ENCODE data around the gene VEPH1.

Gene VEPH1

GRCh38 chr3:157261000-157261399, 242.2 kb downstream of the VEPH1 start:
- H3K36me3 ChIP-seq (ENCODE audit: control insufficient read depth in 2 of 2, insufficient read depth in 2 of 2, low read length in 2 of 2) = no peaks in the 10 kb centered on the region
- no peaks in the 10 kb centered on the region for H3K27me3 ChIP-seq (ENCODE audit: control insufficient read depth in 1 of 2, insufficient read depth in 2 of 2, low read length in 2 of 2)
- H3K9me3 ChIP-seq (ENCODE audit: control insufficient read depth in 2 of 2, low read length in 2 of 2) = no peaks in the 10 kb centered on the region
- H3K9ac ChIP-seq (ENCODE audit: low read length in 2 of 2) = no peak overlapping the region
- H3K27ac ChIP-seq (ENCODE audit: low read length) = no peak overlapping the region
- H3K4me3 ChIP-seq (ENCODE audit: low read length in 2 of 2) = no peak overlapping the region
- H3K4me1 ChIP-seq (ENCODE audit: control insufficient read depth, insufficient read depth, low read length) = no peaks in the 10 kb centered on the region

- no peak overlapping the region for H3K4me3 ChIP-seq (ENCODE audit: low read length in 2 of 2)
- no peaks in the 10 kb centered on the region for H3K27me3 ChIP-seq (ENCODE audit: control insufficient read depth in 1 of 2, insufficient read depth in 2 of 2, low read length in 2 of 2)
- no peak overlapping the region for H3K9ac ChIP-seq (ENCODE audit: low read length in 2 of 2)
- no peaks in the 10 kb centered on the region for H3K36me3 ChIP-seq (ENCODE audit: control insufficient read depth in 2 of 2, insufficient read depth in 2 of 2, low read length in 2 of 2)
- H3K27ac ChIP-seq (ENCODE audit: low read length) = no peak overlapping the region
- no peaks in the 10 kb centered on the region for H3K4me1 ChIP-seq (ENCODE audit: control insufficient read depth, insufficient read depth, low read length)
- H3K9me3 ChIP-seq (ENCODE audit: control insufficient read depth in 2 of 2, low read length in 2 of 2) = no peaks in the 10 kb centered on the region
Observed at GRCh38 chr3:157259825-157260224, 243.4 kb downstream of the VEPH1 start.

- H3K9me3 ChIP-seq (ENCODE audit: control insufficient read depth in 2 of 2, low read length in 2 of 2) = no peaks in the 10 kb centered on the region
- H3K36me3 ChIP-seq (ENCODE audit: control insufficient read depth in 2 of 2, insufficient read depth in 2 of 2, low read length in 2 of 2) = no peaks in the 10 kb centered on the region
- no peaks in the 10 kb centered on the region for H3K4me1 ChIP-seq (ENCODE audit: control insufficient read depth, insufficient read depth, low read length)
- H3K27me3 ChIP-seq (ENCODE audit: control insufficient read depth in 1 of 2, insufficient read depth in 2 of 2, low read length in 2 of 2) = no peaks in the 10 kb centered on the region
- H3K27ac ChIP-seq (ENCODE audit: low read length) = no peak overlapping the region
- no peak overlapping the region for H3K4me3 ChIP-seq (ENCODE audit: low read length in 2 of 2)
- no peak overlapping the region for H3K9ac ChIP-seq (ENCODE audit: low read length in 2 of 2)
Observed at GRCh38 chr3:157257101-157257500, 246.1 kb downstream of the VEPH1 start.

- Histone ChIP-seq H3K4me1 (ENCODE audit: control insufficient read depth, insufficient read depth, low read length) (no peaks in the 10 kb centered on the region), H3K27me3 (ENCODE audit: control insufficient read depth in 1 of 2, insufficient read depth in 2 of 2, low read length in 2 of 2) (no peaks in the 10 kb centered on the region), H3K9me3 (ENCODE audit: control insufficient read depth in 2 of 2, low read length in 2 of 2) (no peaks in the 10 kb centered on the region)
Observed at GRCh38 chr3:157255797-157256196, 247.4 kb downstream of the VEPH1 start.

GRCh38 chr3:157251685-157252084, 251.5 kb downstream of the VEPH1 start:
- H3K36me3 ChIP-seq (ENCODE audit: control insufficient read depth in 2 of 2, insufficient read depth in 2 of 2, low read length in 2 of 2) = no peaks in the 10 kb centered on the region
- H3K4me1 ChIP-seq (ENCODE audit: control insufficient read depth, insufficient read depth, low read length) = peaks cover 8% of the 10 kb centered on the region
- no peaks in the 10 kb centered on the region for H3K9me3 ChIP-seq (ENCODE audit: control insufficient read depth in 2 of 2, low read length in 2 of 2)
- no peaks in the 10 kb centered on the region for H3K27me3 ChIP-seq (ENCODE audit: control insufficient read depth in 1 of 2, insufficient read depth in 2 of 2, low read length in 2 of 2)
- H3K9ac ChIP-seq (ENCODE audit: low read length in 2 of 2) = no peak overlapping the region
- no peak overlapping the region for H3K4me3 ChIP-seq (ENCODE audit: low read length in 2 of 2)
- no peak overlapping the region for H3K27ac ChIP-seq (ENCODE audit: low read length)

More at GRCh38 chr3:157255797-157256196, 247.4 kb downstream of the VEPH1 start:
- no peak overlapping the region for H3K27ac ChIP-seq (ENCODE audit: low read length)
- H3K36me3 ChIP-seq (ENCODE audit: control insufficient read depth in 2 of 2, insufficient read depth in 2 of 2, low read length in 2 of 2) = no peaks in the 10 kb centered on the region
- H3K4me3 ChIP-seq (ENCODE audit: low read length in 2 of 2) = no peak overlapping the region
- H3K9ac ChIP-seq (ENCODE audit: low read length in 2 of 2) = no peak overlapping the region

GRCh38 chr3:157249606-157250005, 253.6 kb downstream of the VEPH1 start:
- Histone ChIP-seq H3K36me3 (ENCODE audit: control insufficient read depth in 2 of 2, insufficient read depth in 2 of 2, low read length in 2 of 2) (no peaks in the 10 kb centered on the region), H3K4me1 (ENCODE audit: control insufficient read depth, insufficient read depth, low read length) (peaks cover 8% of the 10 kb centered on the region), H3K9ac (ENCODE audit: low read length in 2 of 2) (no peak overlapping the region), H3K27me3 (ENCODE audit: control insufficient read depth in 1 of 2, insufficient read depth in 2 of 2, low read length in 2 of 2) (no peaks in the 10 kb centered on the region), H3K4me3 (ENCODE audit: low read length in 2 of 2) (peak overlapping the region in 1 of 2 donors; percentile 43), H3K27ac (ENCODE audit: low read length) (no peak overlapping the region), H3K9me3 (ENCODE audit: control insufficient read depth in 2 of 2, low read length in 2 of 2) (no peaks in the 10 kb centered on the region)

- Histone ChIP-seq H3K9me3 (ENCODE audit: control insufficient read depth in 2 of 2, low read length in 2 of 2) (no peaks in the 10 kb centered on the region), H3K4me1 (ENCODE audit: control insufficient read depth, insufficient read depth, low read length) (peaks cover 8% of the 10 kb centered on the region), H3K4me3 (ENCODE audit: low read length in 2 of 2) (peak overlapping the region; percentile 41 to 46), H3K36me3 (ENCODE audit: control insufficient read depth in 2 of 2, insufficient read depth in 2 of 2, low read length in 2 of 2) (no peaks in the 10 kb centered on the region), H3K27ac (ENCODE audit: low read length) (peak overlapping the region; percentile 81), H3K9ac (ENCODE audit: low read length in 2 of 2) (peak overlapping the region in 1 of 2 donors; percentile 48), H3K27me3 (ENCODE audit: control insufficient read depth in 1 of 2, insufficient read depth in 2 of 2, low read length in 2 of 2) (no peaks in the 10 kb centered on the region)
Observed at GRCh38 chr3:157248590-157249422, 254.4 kb downstream of the VEPH1 start.

- Histone ChIP-seq H3K27ac (ENCODE audit: low read length) (peak overlapping the region; percentile 50), H3K36me3 (ENCODE audit: control insufficient read depth in 2 of 2, insufficient read depth in 2 of 2, low read length in 2 of 2) (no peaks in the 10 kb centered on the region), H3K27me3 (ENCODE audit: control insufficient read depth in 1 of 2, insufficient read depth in 2 of 2, low read length in 2 of 2) (no peaks in the 10 kb centered on the region), H3K4me1 (ENCODE audit: control insufficient read depth, insufficient read depth, low read length) (peaks cover 8% of the 10 kb centered on the region), H3K9ac (ENCODE audit: low read length in 2 of 2) (no peak overlapping the region), H3K4me3 (ENCODE audit: low read length in 2 of 2) (no peak overlapping the region), H3K9me3 (ENCODE audit: control insufficient read depth in 2 of 2, low read length in 2 of 2) (no peaks in the 10 kb centered on the region)
Observed at GRCh38 chr3:157247391-157247790, 255.8 kb downstream of the VEPH1 start.

- Histone ChIP-seq H3K27me3 (ENCODE audit: control insufficient read depth in 1 of 2, insufficient read depth in 2 of 2, low read length in 2 of 2) (no peaks in the 10 kb centered on the region), H3K36me3 (ENCODE audit: control insufficient read depth in 2 of 2, insufficient read depth in 2 of 2, low read length in 2 of 2) (no peaks in the 10 kb centered on the region), H3K4me3 (ENCODE audit: low read length in 2 of 2) (no peak overlapping the region), H3K9me3 (ENCODE audit: control insufficient read depth in 2 of 2, low read length in 2 of 2) (no peaks in the 10 kb centered on the region), H3K4me1 (ENCODE audit: control insufficient read depth, insufficient read depth, low read length) (peaks cover 3% of the 10 kb centered on the region), H3K9ac (ENCODE audit: low read length in 2 of 2) (no peak overlapping the region), H3K27ac (ENCODE audit: low read length) (no peak overlapping the region)
Observed at GRCh38 chr3:157242836-157243235, 260.4 kb downstream of the VEPH1 start.

- H3K27ac ChIP-seq (ENCODE audit: low read length) = no peak overlapping the region
Observed at GRCh38 chr3:157241599-157241998, 261.6 kb downstream of the VEPH1 start.

GRCh38 chr3:157240408-157240807, 262.8 kb downstream of the VEPH1 start:
- Histone ChIP-seq H3K27me3 (ENCODE audit: control insufficient read depth in 1 of 2, insufficient read depth in 2 of 2, low read length in 2 of 2) (no peaks in the 10 kb centered on the region), H3K4me3 (ENCODE audit: low read length in 2 of 2) (no peak overlapping the region), H3K27ac (ENCODE audit: low read length) (no peak overlapping the region), H3K4me1 (ENCODE audit: control insufficient read depth, insufficient read depth, low read length) (peaks cover 8% of the 10 kb centered on the region), H3K9me3 (ENCODE audit: control insufficient read depth in 2 of 2, low read length in 2 of 2) (no peaks in the 10 kb centered on the region), H3K36me3 (ENCODE audit: control insufficient read depth in 2 of 2, insufficient read depth in 2 of 2, low read length in 2 of 2) (no peaks in the 10 kb centered on the region), H3K9ac (ENCODE audit: low read length in 2 of 2) (no peak overlapping the region)

More at GRCh38 chr3:157241599-157241998, 261.6 kb downstream of the VEPH1 start:
- no peaks in the 10 kb centered on the region for H3K36me3 ChIP-seq (ENCODE audit: control insufficient read depth in 2 of 2, insufficient read depth in 2 of 2, low read length in 2 of 2)
- no peak overlapping the region for H3K4me3 ChIP-seq (ENCODE audit: low read length in 2 of 2)
- H3K4me1 ChIP-seq (ENCODE audit: control insufficient read depth, insufficient read depth, low read length) = peaks cover 8% of the 10 kb centered on the region
- H3K9me3 ChIP-seq (ENCODE audit: control insufficient read depth in 2 of 2, low read length in 2 of 2) = no peaks in the 10 kb centered on the region
- no peaks in the 10 kb centered on the region for H3K27me3 ChIP-seq (ENCODE audit: control insufficient read depth in 1 of 2, insufficient read depth in 2 of 2, low read length in 2 of 2)
- H3K9ac ChIP-seq (ENCODE audit: low read length in 2 of 2) = no peak overlapping the region
